ENCODE measurements around the gene MYRFL.

The MYRFL gene

GRCh38 chr12:69947897-69948296 lies 122.9 kb downstream of the MYRFL start:
- no peaks in the 10 kb centered on the region for H3K79me2 ChIP-seq (ENCODE audit: insufficient read depth, low read depth)
- H2AFZ ChIP-seq (ENCODE audit: low read depth) = no peak overlapping the region
- H3K4me2 ChIP-seq = no peak overlapping the region
- no peaks in the 10 kb centered on the region for H4K20me1 ChIP-seq (ENCODE audit: insufficient read depth)
- H3K27me3 ChIP-seq (ENCODE audit: insufficient read depth, low read depth) = no peaks in the 10 kb centered on the region
- H3K36me3 ChIP-seq (ENCODE audit: insufficient read depth) = no peaks in the 10 kb centered on the region
- H3K27ac ChIP-seq = no peak overlapping the region
- H3K4me3 ChIP-seq (IDR thresholded peaks at IDR 0.05; ENCODE audit: insufficient read depth, low read depth, low read length) = no peak overlapping the region
- no peaks in the 10 kb centered on the region for H3K4me1 ChIP-seq (ENCODE audit: low read depth, poor library complexity, severe bottlenecking)
- no peak overlapping the region for H3K9ac ChIP-seq
- TF ChIP-seq CTCF (conservative IDR thresholded peaks at IDR 0.05; ENCODE audit: low read depth, low read length) = no peak

GRCh38 chr12:69948851-69949250 lies 123.8 kb downstream of the MYRFL start:
- Histone ChIP-seq H3K4me1 (ENCODE audit: low read depth, poor library complexity, severe bottlenecking) (no peaks in the 10 kb centered on the region), H3K27ac (no peak overlapping the region), H4K20me1 (ENCODE audit: insufficient read depth) (no peaks in the 10 kb centered on the region), H3K36me3 (ENCODE audit: insufficient read depth) (no peaks in the 10 kb centered on the region), H2AFZ (ENCODE audit: low read depth) (no peak overlapping the region), H3K4me3 (IDR thresholded peaks at IDR 0.05; ENCODE audit: insufficient read depth, low read depth, low read length) (no peak overlapping the region), H3K79me2 (ENCODE audit: insufficient read depth, low read depth) (no peaks in the 10 kb centered on the region), H3K9ac (no peak overlapping the region), H3K27me3 (ENCODE audit: insufficient read depth, low read depth) (no peaks in the 10 kb centered on the region), H3K4me2 (no peak overlapping the region)
- no peak for TF ChIP-seq CTCF (conservative IDR thresholded peaks at IDR 0.05; ENCODE audit: low read depth, low read length)

- Histone ChIP-seq H3K79me2 (ENCODE audit: insufficient read depth, low read depth) (no peaks in the 10 kb centered on the region), H3K4me3 (IDR thresholded peaks at IDR 0.05; ENCODE audit: insufficient read depth, low read depth, low read length) (no peak overlapping the region), H3K4me2 (no peak overlapping the region), H3K27ac (no peak overlapping the region), H2AFZ (ENCODE audit: low read depth) (no peak overlapping the region), H3K27me3 (ENCODE audit: insufficient read depth, low read depth) (no peaks in the 10 kb centered on the region), H4K20me1 (ENCODE audit: insufficient read depth) (no peaks in the 10 kb centered on the region), H3K36me3 (ENCODE audit: insufficient read depth) (no peaks in the 10 kb centered on the region), H3K4me1 (ENCODE audit: low read depth, poor library complexity, severe bottlenecking) (no peaks in the 10 kb centered on the region), H3K9ac (no peak overlapping the region)
- TF ChIP-seq CTCF (conservative IDR thresholded peaks at IDR 0.05; ENCODE audit: low read depth, low read length) = no peak
Observed at GRCh38 chr12:69949311-69950002, 124.4 kb downstream of the MYRFL start.

GRCh38 chr12:69951108-69951507 lies 126.1 kb downstream of the MYRFL start:
- H3K4me1 ChIP-seq (ENCODE audit: low read depth, poor library complexity, severe bottlenecking) = no peaks in the 10 kb centered on the region
- H3K36me3 ChIP-seq (ENCODE audit: insufficient read depth) = no peaks in the 10 kb centered on the region
- H3K79me2 ChIP-seq (ENCODE audit: insufficient read depth, low read depth) = no peaks in the 10 kb centered on the region
- no peaks in the 10 kb centered on the region for H4K20me1 ChIP-seq (ENCODE audit: insufficient read depth)
- H3K27ac ChIP-seq = no peak overlapping the region
- no peak overlapping the region for H2AFZ ChIP-seq (ENCODE audit: low read depth)
- no peak overlapping the region for H3K9ac ChIP-seq
- H3K4me3 ChIP-seq (IDR thresholded peaks at IDR 0.05; ENCODE audit: insufficient read depth, low read depth, low read length) = no peak overlapping the region
- no peak for TF ChIP-seq CTCF (conservative IDR thresholded peaks at IDR 0.05; ENCODE audit: low read depth, low read length)
- H3K4me2 ChIP-seq = no peak overlapping the region
- H3K27me3 ChIP-seq (ENCODE audit: insufficient read depth, low read depth) = no peaks in the 10 kb centered on the region
